Measurements from ENCODE around the gene DAPK1.
"Not testable (repeated sequence)": the region's sequence is repeated elsewhere in the genome, so short reads cannot be mapped to it uniquely, and the experiment has no call there.

The DAPK1 gene

GRCh38 chr9:87725356-87725899 lies 227.8 kb downstream of the DAPK1 start:
- no peak for DNase-seq

DNA sequence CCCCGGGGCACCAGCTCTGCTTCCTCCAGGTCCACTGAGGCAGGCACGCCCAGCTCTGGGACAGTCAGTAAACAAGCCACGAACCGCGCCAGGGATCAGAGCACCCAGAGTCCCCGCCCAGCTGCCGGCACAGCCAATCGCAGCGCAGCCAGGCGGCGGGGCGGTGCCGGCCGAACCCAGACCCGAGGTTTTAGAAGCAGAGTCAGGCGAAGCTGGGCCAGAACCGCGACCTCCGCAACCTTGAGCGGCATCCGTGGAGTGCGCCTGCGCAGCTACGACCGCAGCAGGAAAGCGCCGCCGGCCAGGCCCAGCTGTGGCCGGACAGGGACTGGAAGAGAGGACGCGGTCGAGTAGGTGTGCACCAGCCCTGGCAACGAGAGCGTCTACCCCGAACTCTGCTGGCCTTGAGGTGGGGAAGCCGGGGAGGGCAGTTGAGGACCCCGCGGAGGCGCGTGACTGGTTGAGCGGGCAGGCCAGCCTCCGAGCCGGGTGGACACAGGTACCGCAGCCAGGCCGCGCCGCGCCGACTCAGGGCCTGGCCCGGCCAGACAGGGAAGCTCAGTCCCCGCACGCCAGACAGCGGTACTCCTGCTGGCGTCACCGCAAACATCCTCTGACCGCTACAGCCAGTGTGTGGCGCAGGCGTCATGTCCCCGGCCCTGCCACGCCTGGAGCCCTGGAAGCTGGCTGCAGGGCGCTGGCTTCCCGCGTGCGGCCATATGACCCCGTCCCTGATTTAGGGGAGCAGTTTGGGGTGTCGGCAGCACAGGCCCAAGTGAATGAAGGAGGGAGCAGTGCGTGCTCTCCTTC lies 228.4 kb downstream of the DAPK1 start, which contains the start of gene CTSL:
Gene CTSL (plus strand): TSS at position 220 of the 810 bp plus-strand sequence. CDS start 1,485 bp downstream, outside the sequence.
- peak; percentile 17 to 61 (median 27) for DNase-seq

DNA sequence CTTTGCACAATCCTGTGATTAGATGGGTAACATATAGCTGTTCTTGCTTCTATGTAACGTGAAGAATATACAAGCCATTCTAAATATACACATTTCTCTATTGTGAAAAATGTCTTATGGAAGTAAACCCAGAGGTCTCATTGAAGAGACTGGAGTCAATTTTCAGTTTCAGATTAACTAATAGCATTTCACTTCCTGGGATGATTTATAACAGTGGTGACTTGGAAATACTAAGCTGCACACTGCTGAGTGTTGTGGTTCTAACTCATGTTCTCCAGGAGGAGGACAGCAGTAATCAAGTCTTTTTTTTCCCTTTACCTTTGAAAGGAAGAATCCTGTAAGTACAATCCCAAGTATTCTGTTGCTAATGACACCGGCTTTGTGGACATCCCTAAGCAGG lies 231.6 kb downstream of the DAPK1 start:
- DNase-seq: no peak

- DNase-seq: no peak
Observed at GRCh38 chr9:87731321-87731720, 233.7 kb downstream of the DAPK1 start.

- no peak for DNase-seq
Observed at GRCh38 chr9:87732344-87732743, 234.7 kb downstream of the DAPK1 start.

DNA sequence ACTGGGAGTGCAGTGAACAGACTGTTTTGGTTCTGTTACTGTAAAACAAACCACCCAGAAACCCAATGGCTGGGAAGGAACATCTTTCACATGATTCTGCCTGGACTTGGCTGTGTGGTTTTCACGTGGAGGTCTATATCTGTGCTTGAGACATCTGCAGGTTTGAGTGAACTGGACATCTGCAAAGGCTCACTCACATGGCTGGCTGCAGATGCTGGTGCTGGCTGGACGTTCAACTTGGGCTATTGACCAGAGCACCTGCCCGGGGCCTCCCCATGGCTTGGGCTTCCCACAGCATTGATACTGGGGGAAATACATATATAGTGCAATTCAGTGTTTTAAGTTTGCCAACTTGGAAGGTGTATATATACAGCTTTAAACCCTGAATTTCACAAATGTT lies 235.1 kb downstream of the DAPK1 start:
- DNase-seq: no peak

- DNase-seq: no peak
Observed at GRCh38 chr9:87733273-87734052, 235.8 kb downstream of the DAPK1 start.

GRCh38 chr9:87734106-87734505 lies 236.4 kb downstream of the DAPK1 start:
- DNase-seq: no peak

GRCh38 chr9:87739546-87739945 lies 241.9 kb downstream of the DAPK1 start:
- DNase-seq: no peak

DNA sequence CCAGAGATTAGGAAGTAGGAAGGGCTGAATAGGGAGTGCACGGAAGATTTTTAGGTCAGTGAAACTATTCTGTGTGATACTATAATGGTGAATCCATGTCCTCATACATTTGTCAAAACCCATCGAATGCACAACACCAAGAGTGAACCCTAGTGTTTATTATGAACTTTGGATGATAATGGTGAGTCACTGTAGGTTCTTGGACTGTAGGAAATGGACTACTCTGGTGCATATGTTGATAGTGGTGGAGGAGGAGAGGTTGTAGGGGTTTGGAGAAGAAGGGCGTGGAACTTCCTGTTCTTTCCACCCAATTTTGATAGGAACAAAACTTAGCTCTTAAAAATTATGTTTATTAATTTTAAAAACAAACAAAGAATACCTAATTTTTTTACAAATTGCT lies 242.5 kb downstream of the DAPK1 start:
- no peak for DNase-seq

- no peak for DNase-seq
Observed at GRCh38 chr9:87741326-87741725, 243.7 kb downstream of the DAPK1 start.

DNA sequence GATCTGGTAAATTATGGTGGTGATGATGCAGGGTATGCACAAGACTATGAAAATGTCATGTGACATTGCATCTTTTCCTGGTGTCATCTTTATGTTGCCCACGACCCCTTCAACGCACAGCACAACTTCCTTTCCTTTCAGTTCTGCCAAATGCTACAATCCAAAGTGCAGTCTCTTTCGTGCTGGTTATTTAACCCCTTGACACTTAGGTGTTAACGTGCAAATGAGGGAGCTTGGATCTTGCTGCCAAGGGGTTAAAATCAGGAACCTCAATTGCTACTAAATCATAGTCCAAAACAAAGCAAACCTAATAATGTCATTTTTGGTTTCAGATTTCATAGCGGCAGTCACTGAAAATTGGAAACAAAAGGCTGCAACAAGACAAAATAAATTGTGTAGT lies 244.2 kb downstream of the DAPK1 start:
- no peak for DNase-seq

GRCh38 chr9:87742813-87743428 lies 245.3 kb downstream of the DAPK1 start:
- DNase-seq: no peak

- DNase-seq: not testable (repeated sequence)
Observed at GRCh38 chr9:87744247-87744646, 246.6 kb downstream of the DAPK1 start.

- no peak for DNase-seq
Observed at GRCh38 chr9:87746186-87746585, 248.5 kb downstream of the DAPK1 start.

DNA sequence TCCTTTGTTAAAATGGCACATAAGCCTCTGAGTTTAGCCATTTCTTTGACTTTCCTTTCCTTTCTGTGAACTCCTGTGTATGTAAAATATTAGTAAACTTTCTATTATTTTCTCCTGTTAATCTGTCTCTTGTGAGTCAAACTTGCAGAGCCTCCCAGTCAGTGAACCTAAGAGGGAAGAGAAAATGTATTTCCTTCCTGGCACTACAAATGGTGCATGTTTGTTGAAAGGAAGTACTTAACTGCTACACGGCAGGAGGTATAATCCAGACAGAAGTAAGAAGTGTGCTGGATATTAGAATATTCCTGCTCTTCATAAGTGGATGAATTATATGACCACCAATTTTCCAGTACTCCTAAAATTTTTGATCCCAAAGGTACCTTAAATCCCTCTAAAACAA lies 251.2 kb downstream of the DAPK1 start:
- no peak for DNase-seq

DNA sequence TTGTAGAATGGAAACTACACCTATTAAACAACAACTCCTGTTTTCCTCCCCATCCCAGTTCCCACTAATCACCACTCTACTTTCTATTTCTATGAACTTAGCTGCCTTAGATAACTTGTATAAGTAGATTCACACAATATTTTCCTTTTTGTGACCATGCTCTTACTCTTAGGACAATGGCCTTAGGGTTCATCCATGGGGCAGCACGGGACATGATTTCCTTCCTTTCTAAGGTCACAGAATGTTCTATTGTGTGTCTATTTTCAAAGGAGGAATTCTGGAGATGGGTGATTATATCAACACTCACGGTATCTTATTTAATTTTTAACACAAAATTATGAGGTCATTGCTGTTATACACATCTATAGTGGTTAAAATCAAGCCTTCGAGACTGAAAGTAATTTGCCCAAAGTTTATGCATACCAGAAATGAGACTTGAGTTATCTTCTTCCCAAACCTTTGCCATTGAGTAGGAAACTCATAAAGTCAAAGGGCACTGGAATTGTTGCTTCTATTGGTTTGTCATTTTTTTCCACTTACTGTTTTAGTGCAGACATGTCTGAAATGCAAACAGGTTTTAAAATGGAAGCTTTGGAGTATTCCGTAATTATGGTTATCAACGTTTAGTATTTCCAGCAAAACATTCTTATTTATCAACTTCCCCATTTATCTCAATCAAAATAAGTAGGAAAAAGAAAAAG lies 251.8 kb downstream of the DAPK1 start:
- no peak for DNase-seq

GRCh38 chr9:87750726-87751125 lies 253.1 kb downstream of the DAPK1 start:
- DNase-seq: no peak

- DNase-seq: no peak
Observed at GRCh38 chr9:87751423-87751822, 253.8 kb downstream of the DAPK1 start.

GRCh38 chr9:87751868-87752267 lies 254.2 kb downstream of the DAPK1 start:
- no peak for DNase-seq

DNA sequence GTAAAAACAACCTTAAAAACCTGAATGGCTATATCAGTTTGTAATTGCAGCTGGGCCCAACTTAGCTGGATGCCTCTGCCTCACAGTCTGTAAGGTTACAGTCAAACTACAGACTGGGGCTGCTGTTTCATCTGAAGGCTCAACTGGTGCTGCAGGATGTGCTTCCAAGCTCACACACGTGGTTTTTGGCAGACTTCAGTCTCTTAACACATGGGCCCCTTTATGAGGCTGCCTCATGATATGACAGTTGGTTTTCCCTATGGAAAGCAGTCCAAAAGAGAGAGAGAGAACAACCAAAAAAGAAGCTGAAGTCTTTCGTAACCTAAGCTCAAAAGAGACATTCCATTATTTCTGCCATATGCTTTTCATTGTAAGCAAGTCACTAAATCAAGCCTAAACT lies 255.6 kb downstream of the DAPK1 start:
- DNase-seq: no peak

Data from activated naive CD4-positive, alpha-beta T cell (primary cell).